Parathyroid adenoma (tissue), 2 donors: ENCODE data around the gene NLE1.

Source experiments
- H2AFZ ChIP-seq: fragments of 300-600 bp; sonication (generic); one replicate; pipeline ENCODE4 v1.7.0; 2017; ENCODE audit warnings: antibody characterized with exemption, mild to moderate bottlenecking
- H3K27ac ChIP-seq: fragments of 300-600 bp; sonication (generic); one replicate; pipeline ENCODE4 v1.7.0; 2017
- H3K27me3 ChIP-seq: fragments of 300-600 bp; sonication (generic); one replicate; pipeline ENCODE4 v1.7.0; 2017; ENCODE audit warnings: low read length; ENCODE audit not compliant: control insufficient read depth, insufficient read depth
- H3K36me3 ChIP-seq: fragments of 300-600 bp; sonication (generic); one replicate; pipeline ENCODE4 v1.7.0; 2017; ENCODE audit warnings: low read length; ENCODE audit not compliant: control insufficient read depth, insufficient read depth
- H3K4me1 ChIP-seq: fragments of 300-600 bp; sonication (generic); one replicate; pipeline ENCODE4 v1.7.0; 2017; ENCODE audit warnings: control low read depth
- H3K4me2 ChIP-seq: fragments of 300-600 bp; sonication (generic); one replicate; pipeline ENCODE4 v1.7.0; 2017; ENCODE audit warnings: low read length
- H3K4me3 ChIP-seq: fragments of 300-600 bp; sonication (generic); one replicate; pipeline ENCODE4 v1.7.0; 2017; ENCODE audit warnings: low read depth, low read length
- H3K79me2 ChIP-seq: fragments of 300-600 bp; sonication (generic); one replicate; pipeline ENCODE4 v1.7.0; 2017; ENCODE audit warnings: control low read depth
- H3K9ac ChIP-seq: fragments of 300-600 bp; sonication (generic); one replicate; pipeline ENCODE4 v1.7.0; 2017; ENCODE audit warnings: mild to moderate bottlenecking
- H3K9me3 ChIP-seq: fragments of 300-600 bp; sonication (generic); one replicate; pipeline ENCODE4 v1.7.0; 2017; ENCODE audit warnings: low read length; ENCODE audit not compliant: control insufficient read depth
- TF ChIP-seq, protein P1 (sequence below): fragments of 300-600 bp; sonication (generic); IDR thresholded peaks from one replicate; pipeline ENCODE4 v1.7.0; 2017; ENCODE audit warnings: antibody characterized with exemption, mild to moderate bottlenecking
- donor health status: primary hyperparathyroidism.

NLE1 gene

DNA sequence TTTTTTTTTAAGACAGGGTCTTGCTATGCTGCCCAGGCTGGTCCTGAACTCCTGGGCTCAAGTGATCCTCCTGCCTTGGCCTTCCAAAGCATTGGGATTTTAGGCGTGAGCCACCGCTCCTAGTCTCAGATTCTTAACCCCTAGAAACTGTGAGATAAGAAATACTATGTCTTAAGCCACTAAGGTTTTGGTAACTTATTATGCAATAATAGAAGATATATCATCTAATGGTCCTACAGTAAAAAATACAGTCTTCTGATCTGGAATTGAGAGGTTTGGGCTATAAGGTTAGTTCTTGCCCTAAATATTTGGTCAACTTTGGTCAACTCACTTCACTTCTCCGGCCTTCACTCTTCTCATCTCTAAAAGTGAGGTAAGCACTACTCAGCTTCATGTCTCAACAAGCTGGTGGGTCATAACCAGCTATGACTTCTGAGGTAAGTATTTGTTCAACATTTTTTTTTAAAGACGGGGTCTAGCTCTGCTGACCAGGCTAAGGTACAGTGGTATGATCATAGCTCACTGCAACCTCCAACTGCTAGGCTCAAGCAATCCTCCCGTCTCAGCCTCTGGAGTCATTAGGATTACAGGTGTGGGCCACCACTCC, 37.2 kb downstream of the NLE1 start:
- no peak overlapping the region for H2AFZ ChIP-seq
- no peaks in the 10 kb centered on the region for H3K79me2 ChIP-seq
- no peaks in the 10 kb centered on the region for H3K9me3 ChIP-seq
- TF ChIP-seq, protein P1, sequence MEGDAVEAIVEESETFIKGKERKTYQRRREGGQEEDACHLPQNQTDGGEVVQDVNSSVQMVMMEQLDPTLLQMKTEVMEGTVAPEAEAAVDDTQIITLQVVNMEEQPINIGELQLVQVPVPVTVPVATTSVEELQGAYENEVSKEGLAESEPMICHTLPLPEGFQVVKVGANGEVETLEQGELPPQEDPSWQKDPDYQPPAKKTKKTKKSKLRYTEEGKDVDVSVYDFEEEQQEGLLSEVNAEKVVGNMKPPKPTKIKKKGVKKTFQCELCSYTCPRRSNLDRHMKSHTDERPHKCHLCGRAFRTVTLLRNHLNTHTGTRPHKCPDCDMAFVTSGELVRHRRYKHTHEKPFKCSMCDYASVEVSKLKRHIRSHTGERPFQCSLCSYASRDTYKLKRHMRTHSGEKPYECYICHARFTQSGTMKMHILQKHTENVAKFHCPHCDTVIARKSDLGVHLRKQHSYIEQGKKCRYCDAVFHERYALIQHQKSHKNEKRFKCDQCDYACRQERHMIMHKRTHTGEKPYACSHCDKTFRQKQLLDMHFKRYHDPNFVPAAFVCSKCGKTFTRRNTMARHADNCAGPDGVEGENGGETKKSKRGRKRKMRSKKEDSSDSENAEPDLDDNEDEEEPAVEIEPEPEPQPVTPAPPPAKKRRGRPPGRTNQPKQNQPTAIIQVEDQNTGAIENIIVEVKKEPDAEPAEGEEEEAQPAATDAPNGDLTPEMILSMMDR, result no peak
- H3K27ac ChIP-seq, result no peak overlapping the region
- no peaks in the 10 kb centered on the region for H3K36me3 ChIP-seq
- H3K4me2 ChIP-seq, result no peak overlapping the region
- H3K4me3 ChIP-seq, result no peak overlapping the region
- H3K9ac ChIP-seq, result no peak overlapping the region
- no peaks in the 10 kb centered on the region for H3K27me3 ChIP-seq
- no peaks in the 10 kb centered on the region for H3K4me1 ChIP-seq

DNA sequence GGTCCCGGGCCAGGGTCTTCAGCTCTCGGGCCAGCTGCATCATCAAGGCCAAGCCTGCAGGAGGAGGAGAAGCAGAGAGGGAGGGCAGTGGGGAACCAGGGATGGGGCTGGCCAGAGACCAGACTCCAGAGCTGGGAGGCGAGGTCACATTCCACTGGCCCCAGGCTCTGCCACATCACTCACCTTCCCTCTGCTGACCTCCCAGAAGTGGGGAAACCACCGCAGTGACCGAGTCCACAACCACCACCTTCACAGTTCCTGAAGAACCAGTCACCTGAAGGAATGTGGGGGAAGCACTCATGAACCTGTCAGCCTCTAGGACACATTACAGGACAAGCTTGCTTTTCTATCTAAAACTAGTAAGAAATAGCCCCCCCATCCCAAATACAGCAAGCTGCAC, 38.8 kb downstream of the NLE1 start:
- H3K4me2 ChIP-seq, result no peak overlapping the region
- no peak overlapping the region for H3K9ac ChIP-seq
- no peaks in the 10 kb centered on the region for H3K4me1 ChIP-seq
- H3K9me3 ChIP-seq, result no peaks in the 10 kb centered on the region
- no peaks in the 10 kb centered on the region for H3K36me3 ChIP-seq
- no peak overlapping the region for H2AFZ ChIP-seq
- TF ChIP-seq, protein P1, result no peak
- H3K4me3 ChIP-seq, result no peak overlapping the region
- no peak overlapping the region for H3K27ac ChIP-seq
- no peaks in the 10 kb centered on the region for H3K27me3 ChIP-seq
- H3K79me2 ChIP-seq, result no peaks in the 10 kb centered on the region

DNA sequence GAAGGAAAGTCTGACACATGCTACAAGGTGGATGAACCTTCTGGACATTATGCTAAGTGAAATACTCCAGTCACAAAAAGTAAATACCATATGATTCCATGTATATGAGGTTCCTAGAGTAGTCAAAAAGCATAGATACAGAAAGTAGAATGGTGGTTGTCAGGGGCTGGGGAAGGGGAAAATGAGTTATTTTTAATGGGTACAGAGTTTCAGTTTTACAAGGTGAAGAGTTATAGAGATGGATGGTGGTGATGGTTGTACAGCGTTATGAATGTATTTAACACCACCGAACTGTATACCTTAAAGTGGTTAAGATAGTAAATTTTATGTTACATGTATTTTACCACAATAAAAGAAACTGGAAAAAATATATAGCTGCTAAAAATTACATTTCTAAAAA, 40.4 kb downstream of the NLE1 start:
- Histone ChIP-seq H2AFZ (no peak overlapping the region), H3K9ac (no peak overlapping the region), H3K4me3 (no peak overlapping the region), H3K4me1 (no peaks in the 10 kb centered on the region), H3K4me2 (no peak overlapping the region), H3K79me2 (no peaks in the 10 kb centered on the region), H3K27ac (no peak overlapping the region), H3K9me3 (no peaks in the 10 kb centered on the region), H3K27me3 (no peaks in the 10 kb centered on the region), H3K36me3 (no peaks in the 10 kb centered on the region)
- TF ChIP-seq, protein P1, result no peak

- no peaks in the 10 kb centered on the region for H3K79me2 ChIP-seq
- no peaks in the 10 kb centered on the region for H3K27me3 ChIP-seq
- TF ChIP-seq, protein P1, result no peak
- H3K27ac ChIP-seq, result no peak overlapping the region
- H2AFZ ChIP-seq, result no peak overlapping the region
- no peaks in the 10 kb centered on the region for H3K36me3 ChIP-seq
- H3K4me1 ChIP-seq, result no peaks in the 10 kb centered on the region
- H3K9me3 ChIP-seq, result no peaks in the 10 kb centered on the region
- H3K9ac ChIP-seq, result no peak overlapping the region
- H3K4me2 ChIP-seq, result no peak overlapping the region
- H3K4me3 ChIP-seq, result no peak overlapping the region
Measured at GRCh38 chr17:35101036-35101435, 41.1 kb downstream of the NLE1 start.

- no peaks in the 10 kb centered on the region for H3K9me3 ChIP-seq
- no peak overlapping the region for H3K9ac ChIP-seq
- H3K79me2 ChIP-seq, result no peaks in the 10 kb centered on the region
- no peaks in the 10 kb centered on the region for H3K27me3 ChIP-seq
- no peak overlapping the region for H3K27ac ChIP-seq
- H2AFZ ChIP-seq, result no peak overlapping the region
- TF ChIP-seq, protein P1, result no peak
- no peak overlapping the region for H3K4me3 ChIP-seq
- no peak overlapping the region for H3K4me2 ChIP-seq
- no peaks in the 10 kb centered on the region for H3K36me3 ChIP-seq
- H3K4me1 ChIP-seq, result no peaks in the 10 kb centered on the region
Measured at GRCh38 chr17:35099908-35100307, 42.2 kb downstream of the NLE1 start.
